ENCODE data around the gene GPT2. TPM values are rescaled to one million over a fixed set of nuclear protein-coding genes. Genes with fewer than 3 reads are reported as not detected.
A peak's percentile ranks its signal among the peaks of the same experiment; 100 is the strongest.

Gene GPT2
- total RNA-seq, 1 experiment from 2014 or later, result 81.8 TPM

GRCh38 chr16:46885960-46886763 lies 2.0 kb downstream of the GPT2 start:
- peak overlapping the region; percentile 84 for H3K27ac Mint-ChIP-seq
- ChIA-PET CTCF (interaction anchor here (1.0 to 6.0 kb wide), 5 partner anchors 22 to 152 kb away, joined by 3 to 54 read pairs (median 5); no protein-coding TSS in a partner anchor), POLR2A (interaction anchor here (1.0 to 1.4 kb wide), 3 partner anchors 9 to 34 kb away, joined by 3 to 6 read pairs (median 5); no protein-coding TSS in a partner anchor)
- H3K36me3 Mint-ChIP-seq, result peaks cover 18% of the 10 kb centered on the region
- ATAC-seq, result no peak
- H3K4me3 Mint-ChIP-seq, result peak overlapping the region; percentile 92
- H3K9me3 Mint-ChIP-seq, result no peaks in the 10 kb centered on the region
- no peak for TF ChIP-seq FOXP1 (CRISPR knock-in tag; IDR thresholded peaks at IDR 0.05; ENCODE audit: borderline replicate concordance)
- peak; percentile 92 for TF ChIP-seq PRDM15 (CRISPR knock-in tag; IDR thresholded peaks at IDR 0.05)
- TF ChIP-seq GRHL2 (CRISPR knock-in tag; IDR thresholded peaks at IDR 0.05; ENCODE audit: insufficient replicate concordance, severe bottlenecking), result no peak
- no peak for DNase-seq (ENCODE audit: low spot score)
- peaks cover 36% of the 10 kb centered on the region for H3K4me1 Mint-ChIP-seq
- H3K27me3 Mint-ChIP-seq (ENCODE audit: low read depth), result no peaks in the 10 kb centered on the region

- ATAC-seq (no peak), DNase-seq (ENCODE audit: low spot score) (no peak)
- Mint-ChIP-seq H3K27ac (peak overlapping the region; percentile 84), H3K36me3 (peaks cover 20% of the 10 kb centered on the region), H3K4me3 (peak overlapping the region; percentile 92), H3K9me3 (no peaks in the 10 kb centered on the region), H3K27me3 (ENCODE audit: low read depth) (no peaks in the 10 kb centered on the region), H3K4me1 (peaks cover 36% of the 10 kb centered on the region)
- CTCF ChIA-PET, result interaction anchor here (1.5 to 6.0 kb wide), 3 partner anchors 21 to 33 kb away, joined by 4 to 54 read pairs (median 30); no protein-coding TSS in a partner anchor
- TF ChIP-seq SMAD4 (CRISPR knock-in tag; IDR thresholded peaks at IDR 0.05) (no peak), ZNF416 (CRISPR knock-in tag; IDR thresholded peaks at IDR 0.05) (no peak), JAZF1 (CRISPR knock-in tag; IDR thresholded peaks at IDR 0.05) (no peak), ETV6 (CRISPR knock-in tag; IDR thresholded peaks at IDR 0.05) (no peak), MXD4 (CRISPR knock-in tag; IDR thresholded peaks at IDR 0.05; ENCODE audit: borderline replicate concordance) (no peak), NR2C2 (CRISPR knock-in tag; IDR thresholded peaks at IDR 0.05) (no peak), CREB1 (CRISPR knock-in tag; IDR thresholded peaks at IDR 0.05) (no peak), SMAD3 (CRISPR knock-in tag; IDR thresholded peaks at IDR 0.05; ENCODE audit: borderline replicate concordance) (no peak), ZBTB43 (CRISPR knock-in tag; IDR thresholded peaks at IDR 0.05) (no peak), FOXJ3 (CRISPR knock-in tag; IDR thresholded peaks at IDR 0.05; ENCODE audit: borderline replicate concordance) (no peak), OVOL2 (CRISPR knock-in tag; IDR thresholded peaks at IDR 0.05; ENCODE audit: borderline replicate concordance) (no peak), ZNF396 (CRISPR knock-in tag; IDR thresholded peaks at IDR 0.05; ENCODE audit: borderline replicate concordance) (no peak)
- POLR2A ChIA-PET, result interaction anchor here (0.6 to 1.4 kb wide), 4 partner anchors 8 to 36 kb away, joined by 3 to 6 read pairs (median 4); no protein-coding TSS in a partner anchor
Measured at GRCh38 chr16:46886764-46887523, 2.8 kb downstream of the GPT2 start.

- Mint-ChIP-seq H3K4me1 (peaks cover 32% of the 10 kb centered on the region), H3K9me3 (no peaks in the 10 kb centered on the region), H3K27ac (peak overlapping the region; percentile 63; the same call in 1 of the 2 replicates), H3K4me3 (no peak overlapping the region), H3K36me3 (peaks cover 25% of the 10 kb centered on the region), H3K27me3 (ENCODE audit: low read depth) (no peaks in the 10 kb centered on the region)
- ATAC-seq, result no peak
- ChIA-PET POLR2A (interaction anchor here (0.6 kb wide), 2 partner anchors 17 to 36 kb away, joined by 3 read pairs; no protein-coding TSS in a partner anchor), CTCF (interaction anchor here (1.5 to 6.0 kb wide), 3 partner anchors 21 to 33 kb away, joined by 4 to 54 read pairs (median 30); no protein-coding TSS in a partner anchor)
- DNase-seq (ENCODE audit: low spot score), result no peak
- no peak for TF ChIP-seq TP53 (CRISPR knock-in tag; IDR thresholded peaks at IDR 0.05)
- no peak for TF ChIP-seq PREB (CRISPR knock-in tag; IDR thresholded peaks at IDR 0.05; ENCODE audit: borderline replicate concordance)
- 0 out of 2 replicates have a peak, but pooled peaks have one; percentile 24 for TF ChIP-seq GABPB1 (CRISPR knock-in tag; IDR thresholded peaks at IDR 0.05)
- TF ChIP-seq CREM (CRISPR knock-in tag; IDR thresholded peaks at IDR 0.05), result no peak
- no peak for TF ChIP-seq ZNF512 (CRISPR knock-in tag; IDR thresholded peaks at IDR 0.05; ENCODE audit: borderline replicate concordance)
Measured at GRCh38 chr16:46887524-46887854, 3.3 kb downstream of the GPT2 start.

Data from WTC11 (cell line).